ENCODE measurements around the gene MT1F.
A peak's percentile ranks its signal among the peaks of the same experiment; 100 is the strongest.

DNA sequence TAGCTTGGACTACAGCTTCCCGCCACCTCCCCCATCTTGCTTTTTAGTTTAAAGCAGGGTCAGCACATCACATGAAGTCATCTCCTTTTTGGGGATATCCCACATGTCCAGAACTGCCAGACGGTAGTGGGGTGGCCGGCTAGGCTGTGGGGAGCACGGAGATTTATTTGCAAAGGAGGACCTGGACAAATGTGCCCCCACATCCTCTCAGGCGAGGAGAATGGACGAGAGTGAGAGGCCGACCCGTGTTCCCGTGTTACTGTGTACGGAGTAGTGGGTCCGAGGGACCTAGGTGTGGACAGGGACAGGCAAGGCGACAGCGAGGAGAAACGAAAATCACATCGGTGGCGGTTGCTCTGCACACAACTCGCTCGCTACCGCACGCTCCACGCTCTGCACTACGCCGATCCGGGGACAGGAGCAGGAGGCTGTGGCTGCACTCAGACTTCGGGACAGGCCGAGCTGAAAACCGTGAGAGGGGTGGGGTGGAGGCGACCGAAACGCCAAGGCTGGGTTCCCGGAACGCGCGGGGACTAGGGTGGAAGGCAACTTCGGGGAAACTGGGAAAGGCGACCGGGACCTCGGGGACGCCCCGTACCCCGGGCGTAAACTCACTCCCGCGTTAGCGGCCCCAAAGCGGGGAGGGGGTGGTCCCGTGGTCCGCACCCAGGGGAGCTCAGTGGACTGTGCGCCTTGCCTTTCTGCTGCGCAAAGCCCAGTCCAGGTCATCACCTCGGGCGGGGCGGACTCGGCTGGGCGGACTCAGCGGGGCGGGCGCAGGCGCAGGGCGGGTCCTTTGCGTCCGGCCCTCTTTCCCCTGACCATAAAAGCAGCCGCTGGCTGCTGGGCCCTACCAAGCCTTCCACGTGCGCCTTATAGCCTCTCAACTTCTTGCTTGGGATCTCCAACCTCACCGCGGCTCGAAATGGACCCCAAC lies 19.7 kb upstream of the MT1F start, which contains the start of gene MT1A:
- TF ChIP-seq, protein P1, sequence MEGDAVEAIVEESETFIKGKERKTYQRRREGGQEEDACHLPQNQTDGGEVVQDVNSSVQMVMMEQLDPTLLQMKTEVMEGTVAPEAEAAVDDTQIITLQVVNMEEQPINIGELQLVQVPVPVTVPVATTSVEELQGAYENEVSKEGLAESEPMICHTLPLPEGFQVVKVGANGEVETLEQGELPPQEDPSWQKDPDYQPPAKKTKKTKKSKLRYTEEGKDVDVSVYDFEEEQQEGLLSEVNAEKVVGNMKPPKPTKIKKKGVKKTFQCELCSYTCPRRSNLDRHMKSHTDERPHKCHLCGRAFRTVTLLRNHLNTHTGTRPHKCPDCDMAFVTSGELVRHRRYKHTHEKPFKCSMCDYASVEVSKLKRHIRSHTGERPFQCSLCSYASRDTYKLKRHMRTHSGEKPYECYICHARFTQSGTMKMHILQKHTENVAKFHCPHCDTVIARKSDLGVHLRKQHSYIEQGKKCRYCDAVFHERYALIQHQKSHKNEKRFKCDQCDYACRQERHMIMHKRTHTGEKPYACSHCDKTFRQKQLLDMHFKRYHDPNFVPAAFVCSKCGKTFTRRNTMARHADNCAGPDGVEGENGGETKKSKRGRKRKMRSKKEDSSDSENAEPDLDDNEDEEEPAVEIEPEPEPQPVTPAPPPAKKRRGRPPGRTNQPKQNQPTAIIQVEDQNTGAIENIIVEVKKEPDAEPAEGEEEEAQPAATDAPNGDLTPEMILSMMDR (IDR thresholded peaks at IDR 0.05 in 4 of 5, conservative IDR thresholded peaks at IDR 0.05 in 1 of 5): no peak
- peak; percentile 66 to 76 for TF ChIP-seq POLR2A (IDR thresholded peaks at IDR 0.05)

Measured in gastrocnemius medialis (tissue), 4 donors.